Heart left ventricle (tissue), 16 donors: Measurements from ENCODE around the gene SEPTIN3. TPM values are rescaled to one million over a fixed set of nuclear protein-coding genes. Genes with fewer than 3 reads are reported as not detected.

ENCODE experiments used
- ATAC-seq, 4 donors: fragments of 200-7000 bp; cut with Tn5 transposase; one replicate each; pipeline ENCODE4 v1.9.1; 2020 to 2022; ENCODE audit warnings: moderate library complexity in 4 of 4, mild to moderate bottlenecking in 3 of 4, moderate number of reproducible peaks in 1 of 4
- DNase-seq, 5 donors: peaks; one replicate each; pipeline ENCODE4 v3.0.0-alpha.2; 2020
- H3K27ac ChIP-seq, 12 donors: fragments of 200-600 bp; sonication (generic) in 4 of 12; one replicate each; pipeline versions ENCODE4 v1.5.0 to v1.8.0; 2016 to 2022; ENCODE audit warnings: mild to moderate bottlenecking in 2 of 12
- H3K27me3 ChIP-seq, 9 donors: fragments of 200-600 bp; sonication (generic) in 2 of 9; one replicate each; pipeline versions ENCODE4 v1.5.1 to v1.8.0; 2016 to 2022; ENCODE audit warnings: mild to moderate bottlenecking in 3 of 9
- H3K36me3 ChIP-seq, 9 donors: fragments of 200-600 bp; sonication (generic) in 2 of 9; one replicate each; pipeline versions ENCODE4 v1.5.0 to v1.8.0; 2018 to 2022; ENCODE audit warnings: mild to moderate bottlenecking in 2 of 9
- H3K4me1 ChIP-seq, 12 donors: fragments of 200-600 bp; sonication (generic) in 4 of 12; one replicate each; pipeline versions ENCODE4 v1.5.0 to v1.8.0; 2016 to 2022; ENCODE audit warnings: mild to moderate bottlenecking in 3 of 12
- H3K4me3 ChIP-seq, 12 donors: fragments of 200-600 bp; sonication (generic) in 4 of 12; one replicate each; pipeline versions ENCODE4 v1.5.0 to v1.8.0; 2017 to 2022; ENCODE audit warnings: mild to moderate bottlenecking in 9 of 12, moderate library complexity in 4 of 12
- H3K9me3 ChIP-seq, 12 donors: fragments of 200-600 bp; sonication (generic) in 4 of 12; one replicate each; pipeline versions ENCODE4 v1.5.0 to v1.8.0; 2016 to 2022; ENCODE audit warnings: mild to moderate bottlenecking in 1 of 12
- POLR2A ChIP-seq, 2 donors: fragments of 450-650 bp; IDR thresholded peaks; one replicate each; pipeline ENCODE4 v1.6.1; 2017; ENCODE audit warnings: antibody characterized with exemption in 2 of 2, mild to moderate bottlenecking in 2 of 2, moderate library complexity in 2 of 2
- WGBS, 4 donors: extraction: QIAGEN DNeasy Blood & Tissue Kit in 2 of 4; methylation state at CpG; one replicate each; pipeline versions ENCODE4 v1.1.5 to v1.1.7; 2013 to 2018; 5-methylcytosine and 5-hydroxymethylcytosine counted together
- intact Hi-C, 10 donors: fragments of 100-400 bp; cut with DNase I; formaldehyde crosslinking; loops; one replicate each; pipeline versions ENCODE4 v1.11.1 to v1.14.2; 2022
- polyA plus RNA-seq, 2 donors: library from polyadenylated mRNA; stranded (reverse); fragments of 200-250 nt; gene quantifications; one replicate each; pipeline ENCODE4 v1.2.3, GENCODE V29; 2013
- total RNA-seq, 9 donors: library from RNA; depleted of rRNA in 2 of 9; stranded (reverse); fragments of >200 nt in 2 of 9; fragmentation: NEBNext Ultra II Directional in 3 of 9; extraction: Animal tissue kit (Norgen Biotek cat#: 25700) in 3 of 9; gene quantifications; one replicate each; pipeline versions ENCODE4 v1.1.0 to v1.2.4, GENCODE V29; 2016 to 2023
- TF ChIP-seq, protein P1 (sequence below), 12 donors: fragments of 200-600 bp; sonication (generic) in 4 of 12; IDR thresholded peaks; one replicate each; pipeline versions ENCODE4 v1.5.0 to v1.8.0; 2018 to 2022; ENCODE audit warnings: antibody characterized with exemption in 12 of 12, mild to moderate bottlenecking in 5 of 12
- donor health status: ischemic (EF 13 %, LVEDD 7.1; RV severe dilation, severe dysfunction).
- donor health status: healthy with polysubstance abuse.
- donor health status: DM: no; HTN: yes; CAD: no.
- donor health status: DM: no; HTN: no; CAD: no.
- donor health status: ischemic (EF 25% LVEDD 6.9; RV normal size, moderate dysfunction).
- donor health status: ischemic (EF 25% LVEDD 5.7; RV mildly dilated, moderate dysfunction).
- donor health status: healthy.
- donor health status: DM: yes; HTN: yes; CAD: no.
- donor health status: ischemic (EF 35%, LVEDD 5.7; RV mildly dilated, moderate dysfunction).
- donor health status: nonischemic (EF 11% LVEDD 7.7; RV severe dilation, severe dysfunction).
- donor health status: DM: yes; HTN: yes; CAD: no.
- donor health status: PGD.
- donor health status: ischemic (EF 29% LVEDD 5.4; RV normal size, mild dysfunction).
- donor health status: nonischemic (EF 23%, LVEDD 6.1; RV moderate dilation, normal function).

The SEPTIN3 gene
- total and polyA plus RNA-seq, 11 donors: 0.03 to 0.53 (median 0.13) TPM; not detected in 3

DNA sequence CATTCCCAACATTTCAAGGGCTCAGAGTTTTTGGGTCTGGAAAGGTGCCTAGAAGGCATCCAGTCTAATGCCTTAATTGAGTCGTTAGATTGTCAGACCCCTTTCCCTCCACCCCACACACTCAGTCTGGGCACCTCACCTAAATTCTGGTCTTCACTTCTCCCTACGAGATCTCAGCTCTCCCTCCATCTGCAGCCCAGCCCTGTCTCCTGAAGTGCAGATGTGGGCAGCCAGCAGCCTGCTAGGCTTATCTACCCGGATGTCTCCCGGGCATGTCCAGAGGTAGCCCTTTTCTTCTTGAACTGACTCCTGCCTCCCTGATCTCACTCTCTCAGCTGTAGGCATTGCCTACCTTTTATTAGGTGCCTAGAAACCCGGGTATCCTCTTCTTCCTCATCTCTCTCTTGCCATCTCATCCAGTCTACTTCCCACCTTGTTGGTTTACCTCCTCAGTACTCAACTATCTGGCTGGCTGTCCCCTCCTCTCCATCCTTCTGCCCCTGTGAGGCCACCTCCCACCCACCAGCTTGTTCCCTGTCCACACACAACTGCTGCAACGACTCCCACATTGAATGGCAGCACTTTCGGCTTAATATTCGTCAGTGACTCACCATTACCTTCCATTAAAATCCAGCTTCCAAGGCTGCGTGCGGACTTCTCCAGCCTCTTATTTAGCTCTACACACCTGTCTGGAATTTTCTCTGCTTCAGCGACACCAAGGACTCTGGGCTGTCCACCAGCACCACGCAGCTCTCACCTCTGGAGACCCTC lies 6.2 kb downstream of the SEPTIN3 start:
- no peaks in the 10 kb centered on the region for H3K9me3 ChIP-seq
- WGBS, 4 donors: 60 to 67% (median 63%) methylated on average over 12 of the region's 12 CpGs
- peaks cover 0 to 12% (median 3%) of the 10 kb centered on the region in 12 donors for H3K4me1 ChIP-seq
- ATAC-seq: no peak
- TF ChIP-seq POLR2A (IDR thresholded peaks at IDR 0.05): no peak
- TF ChIP-seq, protein P1, sequence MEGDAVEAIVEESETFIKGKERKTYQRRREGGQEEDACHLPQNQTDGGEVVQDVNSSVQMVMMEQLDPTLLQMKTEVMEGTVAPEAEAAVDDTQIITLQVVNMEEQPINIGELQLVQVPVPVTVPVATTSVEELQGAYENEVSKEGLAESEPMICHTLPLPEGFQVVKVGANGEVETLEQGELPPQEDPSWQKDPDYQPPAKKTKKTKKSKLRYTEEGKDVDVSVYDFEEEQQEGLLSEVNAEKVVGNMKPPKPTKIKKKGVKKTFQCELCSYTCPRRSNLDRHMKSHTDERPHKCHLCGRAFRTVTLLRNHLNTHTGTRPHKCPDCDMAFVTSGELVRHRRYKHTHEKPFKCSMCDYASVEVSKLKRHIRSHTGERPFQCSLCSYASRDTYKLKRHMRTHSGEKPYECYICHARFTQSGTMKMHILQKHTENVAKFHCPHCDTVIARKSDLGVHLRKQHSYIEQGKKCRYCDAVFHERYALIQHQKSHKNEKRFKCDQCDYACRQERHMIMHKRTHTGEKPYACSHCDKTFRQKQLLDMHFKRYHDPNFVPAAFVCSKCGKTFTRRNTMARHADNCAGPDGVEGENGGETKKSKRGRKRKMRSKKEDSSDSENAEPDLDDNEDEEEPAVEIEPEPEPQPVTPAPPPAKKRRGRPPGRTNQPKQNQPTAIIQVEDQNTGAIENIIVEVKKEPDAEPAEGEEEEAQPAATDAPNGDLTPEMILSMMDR (IDR thresholded peaks at IDR 0.05): no peak
- H3K4me3 ChIP-seq: no peak overlapping the region
- no peak overlapping the region for H3K27ac ChIP-seq
- intact Hi-C loops: loop anchor here in 1 of 10 donors (10.0 kb wide), 1 partner anchor 499 kb away; no protein-coding TSS in a partner anchor
- H3K36me3 ChIP-seq: no peaks in the 10 kb centered on the region
- no peak for DNase-seq
- peaks cover 4 to 63% (median 31%) of the 10 kb centered on the region in 9 donors for H3K27me3 ChIP-seq

DNA sequence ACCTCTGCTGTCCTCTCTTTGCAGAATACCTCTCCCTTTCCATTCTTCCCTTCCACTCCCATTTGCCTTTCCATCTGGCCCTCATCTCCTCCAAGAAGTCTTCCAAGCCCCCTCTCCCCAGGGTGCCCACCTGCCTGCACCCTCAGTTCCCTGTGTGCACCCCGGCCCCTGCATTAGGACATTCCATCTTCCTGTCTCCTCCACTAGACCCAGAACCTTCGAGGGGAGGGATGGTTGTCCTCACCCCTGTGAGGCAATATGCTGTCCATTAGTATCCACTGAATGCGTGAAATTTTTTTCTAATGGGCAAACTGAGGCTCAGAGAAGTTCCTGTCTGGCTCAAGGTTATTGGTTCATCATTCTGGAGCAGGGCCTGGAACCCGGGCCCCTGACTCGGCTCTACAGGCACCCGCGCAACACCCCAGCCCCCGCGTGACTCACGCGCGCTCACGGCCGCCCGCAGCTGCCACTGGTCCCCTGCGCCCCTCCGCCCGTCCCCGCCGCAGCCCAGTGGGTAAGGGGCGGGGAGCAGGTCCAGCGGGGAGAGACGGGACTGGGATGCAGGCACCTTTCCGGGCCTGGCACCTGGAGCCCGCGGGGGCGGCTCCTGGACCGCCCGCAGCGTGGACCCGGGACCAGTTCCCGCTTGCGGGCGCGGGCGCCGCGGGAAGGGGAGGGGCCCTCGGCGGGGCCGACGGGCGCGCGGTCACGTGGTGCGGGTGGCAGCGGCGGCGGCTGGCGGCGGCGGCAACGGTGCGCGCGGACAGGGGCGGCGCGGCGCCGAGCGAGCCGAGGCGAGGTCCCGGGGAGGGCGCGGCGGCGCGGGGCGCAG lies 7.0 kb downstream of the SEPTIN3 start:
- H3K36me3 ChIP-seq: no peaks in the 10 kb centered on the region
- peaks cover 4 to 58% (median 31%) of the 10 kb centered on the region in 9 donors for H3K27me3 ChIP-seq
- DNase-seq: peak in 3 of 5 donors; percentile 27 to 66 (median 40)
- peaks cover 0 to 12% (median 3%) of the 10 kb centered on the region in 12 donors for H3K4me1 ChIP-seq
- ATAC-seq: peak in 2 of 4 donors; percentile 41 to 74
- peak overlapping the region; percentile 10 to 61 (median 42) for H3K4me3 ChIP-seq
- TF ChIP-seq, protein P1 (IDR thresholded peaks at IDR 0.05): no peak
- TF ChIP-seq POLR2A (IDR thresholded peaks at IDR 0.05): no peak
- H3K27ac ChIP-seq: no peak overlapping the region
- no peaks in the 10 kb centered on the region for H3K9me3 ChIP-seq
- intact Hi-C loops: loop anchor here in 1 of 10 donors (10.0 kb wide), 1 partner anchor 499 kb away; no protein-coding TSS in a partner anchor
- WGBS, 4 donors: 2 to 7% (median 3%) methylated on average over 23 to 72 of the region's 72 CpGs

DNA sequence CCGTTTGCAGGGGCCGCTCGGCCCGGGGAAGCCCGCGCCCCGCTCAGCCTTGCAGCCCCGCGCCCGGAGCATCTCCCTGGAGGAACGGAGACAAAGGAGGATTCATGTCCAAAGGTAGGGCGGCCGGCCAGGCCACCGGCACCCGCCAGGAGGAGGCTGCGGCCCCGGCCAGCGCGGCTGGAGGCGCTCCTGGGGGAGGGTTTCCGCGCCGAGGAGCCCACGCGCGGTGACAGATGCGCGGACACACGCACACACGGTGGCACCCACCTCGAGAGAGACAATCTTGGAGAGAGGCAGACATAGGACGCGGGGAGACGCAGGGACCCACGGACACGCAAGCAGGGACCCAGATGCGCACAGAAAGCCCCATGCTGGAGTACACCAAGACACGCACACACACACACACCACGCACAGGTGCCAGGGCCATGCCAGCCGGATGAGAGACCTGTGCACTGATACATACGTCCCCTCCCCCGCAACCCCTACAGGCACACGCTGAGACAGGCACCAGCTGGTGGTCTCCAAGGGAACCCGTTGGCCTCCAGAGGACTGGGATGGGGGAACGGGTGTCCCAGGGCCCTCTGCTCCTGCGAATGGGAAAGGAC lies 7.8 kb downstream of the SEPTIN3 start:
- intact Hi-C loops: loop anchor here in 1 of 10 donors (10.0 kb wide), 1 partner anchor 498 kb away; no protein-coding TSS in a partner anchor

More for the DNA sequence above, 7.8 kb downstream of the SEPTIN3 start:
- Histone ChIP-seq H3K36me3 (no peaks in the 10 kb centered on the region), H3K4me1 (peaks cover 0 to 12% (median 3%) of the 10 kb centered on the region in 12 donors), H3K9me3 (no peaks in the 10 kb centered on the region), H3K27me3 (peaks cover 4 to 56% (median 25%) of the 10 kb centered on the region in 9 donors), H3K4me3 (peak overlapping the region in 9 of 12 donors; percentile 27 to 54 (median 44)), H3K27ac (no peak overlapping the region)
- TF ChIP-seq, protein P1 (IDR thresholded peaks at IDR 0.05): no peak
- TF ChIP-seq POLR2A (IDR thresholded peaks at IDR 0.05): no peak
- ATAC-seq (no peak), DNase-seq (no peak)
- 3 to 8% (median 4%) methylated on average over 7 to 46 of the region's 46 CpGs for WGBS, 4 donors
